Activated B cell treated with CpG ODN at 0.5 μM for 24 hours (primary cell): ENCODE data around the gene NTF3. TPM values are rescaled to one million over a fixed set of nuclear protein-coding genes. Genes with fewer than 3 reads are reported as not detected.

Experiments used
- ATAC-seq: fragments of 200-7000 bp; cut with Tn5 transposase; one replicate; pipeline ENCODE4 v1.10.0; 2021; ENCODE audit warnings: low read depth, mild to moderate bottlenecking, moderate library complexity
- CTCF ChIA-PET: fragments of 350-600 bp; sonication (Branson Sonifier 250); formaldehyde crosslinking; loops from one replicate; lab custom pipeline; 2021; ENCODE audit warnings: antibody characterized with exemption; lab: Charles Lee
- POLR2A ChIA-PET: fragments of 350-600 bp; sonication (Branson Sonifier 250); formaldehyde crosslinking; loops from one replicate; lab custom pipeline; 2021; ENCODE audit warnings: antibody characterized with exemption; lab: Charles Lee
- DNase-seq: peaks from one replicate; pipeline ENCODE4 v3.0.0; 2022
- H3K27ac Mint-ChIP-seq: one replicate; pipeline ENCODE4 v1.8.0; 2020; ENCODE audit warnings: mixed read lengths
- H3K27me3 Mint-ChIP-seq: one replicate; pipeline ENCODE4 v1.8.0; 2021; ENCODE audit warnings: mixed read lengths
- H3K36me3 Mint-ChIP-seq: one replicate; pipeline ENCODE4 v1.8.0; 2021; ENCODE audit warnings: low read depth, mixed read lengths
- H3K4me1 Mint-ChIP-seq: one replicate; pipeline ENCODE4 v1.8.0; 2021; ENCODE audit warnings: mixed read lengths
- H3K4me3 Mint-ChIP-seq: one replicate; pipeline ENCODE4 v1.8.0; 2020; ENCODE audit warnings: mild to moderate bottlenecking, mixed read lengths
- H3K9me3 Mint-ChIP-seq: one replicate; pipeline ENCODE4 v1.8.0; 2020; ENCODE audit warnings: mixed read lengths
- intact Hi-C: fragments of 100-400 bp; cut with micrococcal nuclease; formaldehyde crosslinking; loops from one replicate; pipeline ENCODE4 v1.15.1; 2024
- total RNA-seq: library from RNA; stranded (reverse); gene quantifications from 2 replicates; pipeline ENCODE4 v1.2.3, GENCODE V29; 2022
- TF ChIP-seq, protein P1 (sequence below): fragments of 200-600 bp; IDR thresholded peaks from one replicate; pipeline ENCODE4 v1.8.0; 2022; ENCODE audit warnings: antibody characterized with exemption, mild to moderate bottlenecking

The NTF3 gene
- total RNA-seq, 1 donor from 2014 or later, result not detected

DNA sequence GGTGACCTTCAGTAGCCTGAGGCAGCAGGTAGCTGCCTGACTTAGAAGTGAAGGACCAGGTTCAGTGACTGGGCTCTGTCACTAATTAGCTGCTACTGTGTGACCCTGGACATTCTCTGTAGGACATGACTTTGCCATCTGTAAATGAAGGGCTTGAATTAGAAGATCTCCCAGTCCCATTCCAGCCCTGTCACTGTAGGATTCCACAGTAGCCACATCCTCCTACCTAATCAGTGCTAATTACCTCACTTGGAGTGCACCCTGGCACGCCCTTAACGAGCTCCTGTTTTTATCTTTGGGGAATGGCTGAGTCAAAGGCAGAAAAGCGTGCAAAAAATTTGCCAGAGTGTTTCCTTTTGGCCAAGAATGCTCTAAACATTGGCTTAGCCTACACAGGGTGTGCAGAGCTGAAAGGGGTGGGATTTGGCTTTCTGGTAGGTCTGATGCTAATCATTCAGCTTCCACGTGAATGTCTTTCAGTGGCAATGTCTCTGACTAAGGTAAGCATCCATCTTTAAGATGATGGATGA is 6.8 kb downstream of the NTF3 start:
- Mint-ChIP-seq H3K36me3 (no peaks in the 10 kb centered on the region), H3K4me3 (no peak overlapping the region), H3K4me1 (peaks cover 14% of the 10 kb centered on the region), H3K9me3 (peaks cover 3% of the 10 kb centered on the region), H3K27ac (no peak overlapping the region), H3K27me3 (peaks cover 17% of the 10 kb centered on the region)
- CTCF ChIA-PET, result no interaction called here
- ATAC-seq (no peak), DNase-seq (no peak)
- POLR2A ChIA-PET, result no interaction called here
- TF ChIP-seq, protein P1, sequence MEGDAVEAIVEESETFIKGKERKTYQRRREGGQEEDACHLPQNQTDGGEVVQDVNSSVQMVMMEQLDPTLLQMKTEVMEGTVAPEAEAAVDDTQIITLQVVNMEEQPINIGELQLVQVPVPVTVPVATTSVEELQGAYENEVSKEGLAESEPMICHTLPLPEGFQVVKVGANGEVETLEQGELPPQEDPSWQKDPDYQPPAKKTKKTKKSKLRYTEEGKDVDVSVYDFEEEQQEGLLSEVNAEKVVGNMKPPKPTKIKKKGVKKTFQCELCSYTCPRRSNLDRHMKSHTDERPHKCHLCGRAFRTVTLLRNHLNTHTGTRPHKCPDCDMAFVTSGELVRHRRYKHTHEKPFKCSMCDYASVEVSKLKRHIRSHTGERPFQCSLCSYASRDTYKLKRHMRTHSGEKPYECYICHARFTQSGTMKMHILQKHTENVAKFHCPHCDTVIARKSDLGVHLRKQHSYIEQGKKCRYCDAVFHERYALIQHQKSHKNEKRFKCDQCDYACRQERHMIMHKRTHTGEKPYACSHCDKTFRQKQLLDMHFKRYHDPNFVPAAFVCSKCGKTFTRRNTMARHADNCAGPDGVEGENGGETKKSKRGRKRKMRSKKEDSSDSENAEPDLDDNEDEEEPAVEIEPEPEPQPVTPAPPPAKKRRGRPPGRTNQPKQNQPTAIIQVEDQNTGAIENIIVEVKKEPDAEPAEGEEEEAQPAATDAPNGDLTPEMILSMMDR, result no peak
- intact Hi-C loops, result no loop called here

DNA sequence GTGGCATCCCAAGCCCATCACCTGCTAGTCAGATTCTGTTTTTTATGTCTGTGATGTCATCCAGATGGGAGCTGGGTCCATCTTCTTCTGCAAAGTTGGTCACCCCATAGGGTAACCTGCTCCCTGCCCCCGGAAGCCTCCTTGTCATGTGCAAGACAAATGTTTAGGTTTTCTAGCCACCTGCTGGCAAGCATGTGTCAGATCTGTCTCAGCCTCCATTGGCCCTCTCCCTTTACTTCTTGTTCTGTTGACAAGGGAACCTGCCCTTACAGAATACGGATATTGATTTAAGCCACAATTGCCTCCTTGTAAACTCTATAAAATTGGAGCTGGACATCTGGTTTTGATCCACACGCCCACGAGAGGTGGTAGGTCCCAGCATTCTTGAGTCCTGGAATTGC is 7.5 kb downstream of the NTF3 start:
- Mint-ChIP-seq H3K27ac (no peak overlapping the region), H3K9me3 (peaks cover 3% of the 10 kb centered on the region), H3K27me3 (peaks cover 17% of the 10 kb centered on the region), H3K36me3 (no peaks in the 10 kb centered on the region), H3K4me3 (no peak overlapping the region), H3K4me1 (peaks cover 14% of the 10 kb centered on the region)
- DNase-seq, result no peak
- CTCF ChIA-PET, result no interaction called here
- TF ChIP-seq, protein P1, result no peak
- POLR2A ChIA-PET, result no interaction called here
- no peak for ATAC-seq
- intact Hi-C loops, result no loop called here

DNA sequence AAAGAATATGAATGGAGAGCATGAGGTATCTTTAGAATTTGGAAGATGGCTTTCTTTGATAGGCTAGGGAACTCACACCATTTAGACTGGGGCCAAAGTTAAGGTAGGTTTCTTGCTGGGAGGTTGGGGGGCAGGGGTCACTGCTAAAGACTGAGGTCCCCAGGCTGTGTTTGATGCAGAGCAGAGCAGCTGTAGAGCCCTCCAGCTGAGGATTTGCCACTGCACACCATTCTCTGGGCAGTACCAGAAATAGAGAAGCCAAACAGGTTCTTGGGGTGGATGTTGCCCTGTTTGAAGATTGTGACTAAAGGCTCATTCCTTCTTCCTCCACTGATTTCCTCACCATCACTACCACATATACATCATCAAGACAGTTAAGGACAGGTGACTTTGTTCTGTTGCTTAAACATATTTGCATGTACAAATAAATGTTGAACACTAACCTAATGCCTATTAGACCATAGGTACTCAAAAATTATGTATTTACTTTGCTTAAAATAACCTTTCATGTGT is 7.9 kb downstream of the NTF3 start:
- TF ChIP-seq, protein P1, result no peak
- ChIA-PET POLR2A (no interaction called here), CTCF (no interaction called here)
- H3K27me3 Mint-ChIP-seq, result peaks cover 17% of the 10 kb centered on the region
- no peak for ATAC-seq
- no peaks in the 10 kb centered on the region for H3K36me3 Mint-ChIP-seq
- no peak for DNase-seq
- no peak overlapping the region for H3K4me3 Mint-ChIP-seq
- H3K4me1 Mint-ChIP-seq, result peaks cover 14% of the 10 kb centered on the region
- no peak overlapping the region for H3K27ac Mint-ChIP-seq
- H3K9me3 Mint-ChIP-seq, result peaks cover 3% of the 10 kb centered on the region
- intact Hi-C loops, result no loop called here

DNA sequence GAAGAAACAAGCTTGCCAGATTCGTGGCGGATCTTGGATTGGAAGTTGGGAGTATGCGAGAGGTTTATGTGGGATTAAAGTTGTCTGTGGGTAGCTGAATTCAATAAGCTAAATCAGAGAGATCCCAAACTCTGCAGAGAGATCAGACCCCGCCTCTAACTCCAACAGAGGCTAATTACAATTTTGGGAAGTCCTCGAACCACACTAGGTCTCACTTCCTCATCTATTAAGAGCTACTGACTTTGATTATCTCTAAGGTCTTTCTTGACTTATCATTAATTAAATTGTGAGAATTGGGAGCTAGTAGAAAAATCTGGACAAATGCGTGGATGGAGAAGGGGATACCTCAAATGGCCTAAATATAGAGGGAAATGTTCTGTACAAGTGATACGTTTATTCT is 9.1 kb downstream of the NTF3 start:
- no peak for ATAC-seq
- TF ChIP-seq, protein P1, result no peak
- POLR2A ChIA-PET, result no interaction called here
- CTCF ChIA-PET, result no interaction called here
- H3K4me3 Mint-ChIP-seq, result no peak overlapping the region
- DNase-seq, result no peak
- H3K27ac Mint-ChIP-seq, result no peak overlapping the region
- no peaks in the 10 kb centered on the region for H3K36me3 Mint-ChIP-seq
- peaks cover 17% of the 10 kb centered on the region for H3K27me3 Mint-ChIP-seq
- H3K9me3 Mint-ChIP-seq, result peaks cover 3% of the 10 kb centered on the region
- H3K4me1 Mint-ChIP-seq, result peaks cover 14% of the 10 kb centered on the region
- intact Hi-C loops, result no loop called here

DNA sequence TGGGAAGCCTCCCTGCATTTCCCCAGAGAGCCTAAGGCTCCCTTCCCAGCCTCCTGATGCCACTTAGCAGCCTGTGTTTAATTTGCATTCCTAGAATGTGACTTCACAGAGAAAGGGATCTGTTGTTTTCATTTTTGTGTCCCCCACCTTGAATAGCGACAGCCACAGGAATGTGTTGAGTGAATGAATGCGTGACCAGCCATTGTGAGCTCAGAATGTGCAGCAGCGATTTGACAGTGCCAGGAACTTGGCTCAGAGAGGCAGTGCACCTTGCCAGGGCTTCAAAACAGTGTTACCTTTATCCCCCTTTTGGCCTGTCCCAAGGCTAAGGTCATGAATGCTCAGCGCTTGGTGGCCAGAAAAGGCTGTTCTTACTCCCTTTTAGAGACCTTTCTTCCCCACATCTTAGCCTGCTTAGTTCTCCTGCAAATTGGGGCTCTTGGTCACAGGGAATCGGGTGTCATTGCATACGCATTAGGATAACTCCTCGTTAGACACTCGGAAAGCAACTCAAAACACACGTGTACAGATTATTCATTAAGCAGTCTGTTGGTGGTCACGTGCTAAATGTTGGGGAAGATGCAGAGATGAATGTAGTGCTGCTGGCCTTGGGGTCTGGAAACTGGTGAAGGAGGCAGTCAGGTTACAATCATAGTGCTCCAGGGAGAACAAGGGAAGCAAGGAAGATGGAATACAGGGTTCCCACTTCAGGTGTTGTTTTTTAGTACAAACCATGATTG is 9.8 kb downstream of the NTF3 start:
- intact Hi-C loops, result no loop called here
- ChIA-PET POLR2A (no interaction called here), CTCF (no interaction called here)
- TF ChIP-seq, protein P1, result no peak
- ATAC-seq (no peak), DNase-seq (no peak)
- H3K36me3 Mint-ChIP-seq, result no peaks in the 10 kb centered on the region
- H3K9me3 Mint-ChIP-seq, result peaks cover 3% of the 10 kb centered on the region
- peaks cover 14% of the 10 kb centered on the region for H3K4me1 Mint-ChIP-seq
- H3K27me3 Mint-ChIP-seq, result peaks cover 17% of the 10 kb centered on the region
- no peak overlapping the region for H3K27ac Mint-ChIP-seq
- H3K4me3 Mint-ChIP-seq, result no peak overlapping the region
